GM19438 (cell line): ENCODE data around the gene NOTUM.
"Not testable (repeated sequence)": the region's sequence is repeated elsewhere in the genome, so short reads cannot be mapped to it uniquely, and the experiment has no call there.

Experiments
- ATAC-seq: cut with Tn5 transposase; IDR thresholded peaks from one replicate; pipeline ENCODE4 v1.9.1; 2021; ENCODE audit warnings: low read depth; ENCODE audit not compliant: unreplicated experiment

The NOTUM gene

GRCh38 chr17:81959362-81960129 lies 1.4 kb downstream of the NOTUM start:
- ATAC-seq, result no peak

DNA sequence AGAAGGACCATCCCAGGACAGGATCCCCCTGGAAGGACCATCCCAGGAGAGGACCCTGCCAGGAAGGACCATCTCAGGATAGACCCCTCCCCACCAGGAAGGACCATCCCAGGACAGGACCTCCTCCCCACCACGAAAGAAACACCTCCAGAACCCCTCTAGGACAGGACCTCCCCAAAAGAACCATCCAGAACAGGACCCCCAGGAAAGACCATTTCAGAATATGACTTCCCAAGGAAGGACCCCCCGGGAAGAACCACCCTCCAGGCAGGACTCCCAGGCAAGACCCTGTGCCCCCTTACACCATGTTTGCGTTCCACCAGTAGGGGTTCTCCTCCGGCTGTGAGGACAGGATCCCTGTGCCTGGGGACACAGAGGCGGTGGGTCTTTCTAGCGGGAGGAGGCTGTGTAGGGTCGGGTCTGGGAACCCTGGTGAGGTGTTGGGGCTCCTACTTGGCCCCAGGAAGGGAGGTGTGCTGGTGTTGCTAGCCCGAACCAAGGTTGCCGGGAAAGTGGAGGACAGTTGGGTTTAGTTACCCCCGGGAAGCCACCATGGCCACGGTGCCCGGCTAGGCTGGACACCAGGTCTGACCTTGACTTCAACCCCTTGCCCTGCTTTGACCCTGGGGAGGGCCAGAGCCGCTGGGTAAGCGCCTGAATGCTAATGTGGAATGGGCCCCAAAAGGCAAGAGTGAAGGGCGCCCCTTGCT lies 2.2 kb downstream of the NOTUM start:
- no peak for ATAC-seq

GRCh38 chr17:81957691-81958432 lies 3.1 kb downstream of the NOTUM start:
- ATAC-seq, result no peak

GRCh38 chr17:81956607-81957589 lies 4.1 kb downstream of the NOTUM start:
- no peak for ATAC-seq

- ATAC-seq, result no peak
Observed at GRCh38 chr17:81955756-81956544, 5.0 kb downstream of the NOTUM start.

DNA sequence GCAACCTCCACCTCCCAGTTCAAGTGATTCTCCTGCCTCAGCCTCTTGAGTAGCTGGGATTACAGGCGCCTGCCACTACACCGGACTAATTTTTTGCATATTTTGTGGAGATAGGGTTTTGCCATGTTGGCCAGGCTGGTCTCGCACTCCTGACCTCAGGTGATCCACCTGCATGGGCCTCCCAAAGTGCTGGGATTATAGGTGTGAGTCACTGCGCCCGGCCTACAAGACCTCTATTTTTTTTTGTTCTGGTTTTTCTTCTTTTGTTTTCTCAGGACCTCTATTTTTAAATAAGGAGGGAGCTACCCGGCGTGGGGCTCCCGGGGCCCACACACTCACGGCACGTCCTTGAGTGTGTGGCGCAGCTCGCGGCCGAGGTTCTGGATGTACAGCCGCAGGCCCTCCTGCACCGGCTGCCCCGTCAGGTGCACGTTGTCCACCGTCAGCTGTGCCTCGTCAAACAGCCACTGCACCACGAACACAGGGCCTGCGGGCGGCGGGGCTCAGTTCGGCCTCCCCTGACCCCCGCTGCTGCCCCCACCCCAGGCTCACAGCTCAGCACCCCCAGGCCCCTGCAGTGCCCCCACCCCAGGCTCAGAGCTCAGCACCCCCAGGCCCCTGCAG lies 5.8 kb downstream of the NOTUM start:
- no peak for ATAC-seq

- no peak for ATAC-seq
Observed at GRCh38 chr17:81954131-81955057, 6.6 kb downstream of the NOTUM start.

DNA sequence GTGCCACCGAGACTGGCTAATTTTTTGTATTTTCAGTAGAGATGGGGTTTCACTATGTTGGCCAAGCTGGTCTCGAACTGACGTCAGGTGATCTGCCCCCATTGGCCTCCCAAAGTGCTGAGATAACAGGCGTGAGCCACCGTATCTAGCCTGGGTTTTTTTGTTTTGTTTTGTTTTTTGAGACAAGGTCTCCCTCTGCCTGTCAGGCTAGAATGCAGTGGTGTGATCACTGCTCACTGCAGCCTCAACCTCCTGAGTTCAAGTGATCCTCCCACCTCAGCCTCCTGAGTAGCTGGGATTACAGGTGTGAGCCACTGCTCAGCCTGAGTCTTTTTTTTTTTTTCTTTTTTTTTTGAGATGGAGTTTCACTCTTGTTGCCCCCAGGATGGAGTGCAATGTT lies 7.5 kb downstream of the NOTUM start:
- ATAC-seq, result not testable (repeated sequence)

DNA sequence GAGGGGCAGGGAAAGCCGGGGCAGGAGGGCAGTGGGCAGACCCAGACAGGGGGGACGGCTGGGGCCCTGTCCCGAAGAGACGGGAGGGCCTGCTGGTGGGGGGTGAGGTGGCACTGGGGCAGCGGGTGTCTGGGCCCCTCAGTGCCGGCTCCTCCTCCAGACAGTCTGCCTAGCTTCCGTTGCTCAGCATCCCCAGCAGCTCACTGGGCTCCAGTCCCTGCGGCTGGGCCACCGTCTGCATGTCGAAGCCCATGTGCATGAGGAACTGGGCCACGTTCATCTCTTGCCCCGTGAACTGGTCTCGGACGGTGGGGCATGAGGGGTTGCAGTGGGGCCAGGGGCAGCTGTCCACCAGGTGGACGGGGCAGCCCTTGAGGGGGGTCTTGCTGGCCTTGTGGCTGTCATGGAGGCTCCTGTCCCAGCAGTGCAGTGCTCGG lies 8.2 kb downstream of the NOTUM start:
- ATAC-seq, result no peak

DNA sequence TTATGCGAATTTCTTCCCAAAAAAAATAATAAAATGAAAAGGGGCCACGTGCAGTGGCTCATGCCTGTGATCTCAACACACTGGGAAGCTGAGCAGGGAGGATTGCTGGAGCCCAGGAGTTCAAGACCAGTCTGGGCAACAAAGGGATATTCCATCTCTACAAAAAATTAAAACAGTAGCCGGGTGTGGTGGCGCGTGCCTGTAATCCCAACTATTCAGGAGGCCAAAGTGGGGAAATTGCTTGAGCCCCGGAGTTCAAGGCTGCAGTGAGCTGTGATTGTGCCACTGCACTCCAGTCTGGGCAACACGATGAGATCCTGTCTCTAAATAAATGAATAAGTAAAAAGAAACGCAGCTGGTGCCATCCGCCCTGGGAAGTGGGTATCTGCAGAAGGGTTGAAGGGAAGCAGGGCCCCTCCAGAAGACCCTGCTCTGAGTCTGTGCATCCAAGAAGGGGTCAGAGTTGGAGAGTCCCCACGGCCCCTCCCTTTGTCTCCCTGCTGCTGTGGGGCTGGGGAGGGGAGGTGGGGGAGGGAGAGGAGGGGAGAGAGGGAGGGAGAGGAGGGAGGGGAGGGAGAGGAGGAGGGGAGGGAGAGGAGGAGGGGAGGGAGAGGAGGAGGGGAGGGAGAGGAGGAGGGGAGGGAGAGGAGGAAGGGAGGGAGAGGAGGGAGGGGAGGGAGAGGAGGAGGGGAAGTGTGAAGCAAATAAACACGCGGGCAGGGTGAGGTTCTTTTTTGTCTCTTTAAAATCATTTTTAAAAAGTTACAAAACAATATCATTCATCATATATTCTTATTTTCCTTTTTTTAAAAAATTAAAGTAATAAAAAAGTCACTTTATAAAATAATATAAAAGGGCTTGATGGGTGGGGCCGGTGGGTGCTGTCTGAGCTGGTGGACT lies 9.0 kb downstream of the NOTUM start:
- no peak for ATAC-seq

DNA sequence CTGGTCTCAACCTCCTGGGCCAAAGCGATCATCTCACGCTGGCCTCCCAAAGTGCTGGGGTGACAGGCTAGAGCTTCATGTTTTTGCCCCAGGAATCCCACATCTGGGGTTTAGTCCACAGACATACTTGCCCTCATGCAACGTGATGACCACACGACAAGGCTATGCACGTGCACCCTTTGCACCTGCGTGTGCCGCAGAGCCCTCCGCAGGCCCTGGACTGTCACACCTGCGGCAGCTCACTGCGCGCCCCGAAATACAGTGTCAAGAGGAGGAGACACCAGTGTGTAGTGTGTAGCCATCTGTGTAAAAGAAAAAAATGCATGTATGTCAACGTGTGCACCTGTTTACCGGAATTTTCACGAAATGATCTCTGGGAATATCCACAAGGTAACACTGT lies 10.5 kb downstream of the NOTUM start:
- ATAC-seq, result no peak

DNA sequence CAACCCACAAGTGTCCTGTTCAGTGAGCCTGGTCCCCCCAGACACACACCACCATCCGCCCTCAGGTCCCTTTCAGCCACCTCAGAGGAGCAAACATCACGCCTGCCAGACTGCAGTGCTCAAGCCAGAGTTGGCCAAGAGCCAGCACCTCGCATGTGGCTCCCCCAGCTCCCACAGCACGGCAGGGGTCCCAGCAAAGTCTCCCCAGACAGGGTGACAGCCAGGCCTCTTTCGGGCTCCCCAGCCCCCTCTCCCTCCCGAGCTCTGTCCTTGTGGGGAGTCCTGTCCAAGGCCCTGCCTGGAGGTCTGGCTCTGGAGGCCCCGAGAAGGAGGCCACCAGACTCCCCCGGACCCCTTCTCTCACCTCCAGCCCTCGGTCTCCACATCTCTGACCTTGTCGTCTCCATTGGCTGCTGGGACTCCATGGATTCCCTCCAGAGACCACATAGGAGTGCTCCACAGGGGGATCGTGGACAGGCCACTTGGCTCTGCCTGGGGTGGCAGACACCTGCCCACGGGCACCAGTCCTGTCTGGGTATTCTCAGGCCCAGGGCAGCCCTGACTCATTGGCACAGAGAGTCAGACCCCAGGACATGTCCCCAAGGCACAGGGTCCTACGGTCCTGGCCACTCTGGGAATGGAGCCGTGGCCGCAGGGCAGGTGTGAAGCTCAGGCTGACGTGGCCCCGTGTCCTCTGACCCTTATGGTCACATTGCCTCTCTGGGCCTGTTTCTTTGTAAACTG lies 12.2 kb downstream of the NOTUM start:
- no peak for ATAC-seq

DNA sequence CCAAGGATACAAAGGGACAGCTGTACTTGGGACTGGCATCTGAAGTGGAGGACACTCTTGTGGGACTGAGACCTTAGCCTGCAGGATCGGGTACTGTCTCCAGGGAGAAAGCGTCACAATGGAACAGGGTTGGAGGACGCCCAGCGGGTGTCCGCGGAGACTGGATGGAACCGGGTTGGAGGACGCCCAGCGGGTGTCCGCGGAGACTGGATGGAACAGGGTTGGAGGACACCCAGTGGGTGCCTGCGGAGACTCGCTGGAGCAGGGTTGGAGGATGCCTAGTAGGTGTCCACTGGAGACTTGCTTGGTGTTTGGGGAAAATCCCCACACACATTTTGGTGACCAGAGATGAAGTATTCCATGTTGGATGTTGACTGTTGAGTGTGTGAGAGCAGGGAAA lies 13.8 kb downstream of the NOTUM start, which contains the start of gene MYADML2:
MYADML2 (minus strand) TSS at position 45 of the 400 bp plus-strand sequence. CDS start 5,492 bp downstream, outside the sequence.
- ATAC-seq, result no peak

- ATAC-seq, result no peak
Observed at GRCh38 chr17:81944858-81945257, 16.1 kb downstream of the NOTUM start.

- no peak for ATAC-seq
Observed at GRCh38 chr17:81942167-81942553, 18.8 kb downstream of the NOTUM start.

- ATAC-seq, result no peak
Observed at GRCh38 chr17:81941484-81942166, 19.4 kb downstream of the NOTUM start.
